MCF 10A (cell line): Measurements from ENCODE around the gene PLXNB2. TPM values are rescaled to one million over a fixed set of nuclear protein-coding genes. Genes with fewer than 3 reads are reported as not detected.
"Not testable (repeated sequence)": the region's sequence is repeated elsewhere in the genome, so short reads cannot be mapped to it uniquely, and the experiment has no call there.

Experiments used
- BruUV-seq: library from RNA; stranded (reverse); fragments of 400-500 nt; replicated peaks from 2 replicates; lab custom pipeline; 2021; lab: Mats Ljungman, UMichigan
- CTCF ChIA-PET: fragments of 300-600 bp; sonication (Branson Sonifier 250); formaldehyde crosslinking; extraction: SDS; loops from one replicate; lab custom pipeline; 2021; ENCODE audit warnings: antibody characterized with exemption, inconsistent platforms; lab: Yijun Ruan, JAX
- POLR2A ChIA-PET: fragments of 300-600, 350-650 bp; sonication (Branson Sonifier 250); formaldehyde crosslinking; extraction: SDS; loops from one replicate; lab custom pipeline; 2020; ENCODE audit warnings: antibody characterized with exemption, inconsistent platforms; lab: Yijun Ruan, JAX
- DNase-seq: peaks from one replicate; pipeline ENCODE4 v3.0.0-alpha.2; 2018; ENCODE audit not compliant: unreplicated experiment
- H3K27ac Mint-ChIP-seq: one replicate; pipeline ENCODE4 v1.8.0; 2022; ENCODE audit warnings: mild to moderate bottlenecking, low read depth, mixed read lengths; ENCODE audit not compliant: unreplicated experiment
- H3K27me3 Mint-ChIP-seq: one replicate; pipeline ENCODE4 v1.8.0; 2022; ENCODE audit warnings: mixed read lengths; ENCODE audit not compliant: insufficient read depth, unreplicated experiment
- H3K36me3 Mint-ChIP-seq: one replicate; pipeline ENCODE4 v1.8.0; 2022; ENCODE audit warnings: mild to moderate bottlenecking, moderate library complexity, mixed read lengths; ENCODE audit not compliant: insufficient read depth, unreplicated experiment
- H3K4me1 Mint-ChIP-seq: one replicate; pipeline ENCODE4 v1.8.0; 2022; ENCODE audit warnings: mixed read lengths; ENCODE audit not compliant: insufficient read depth, unreplicated experiment
- H3K4me3 Mint-ChIP-seq: one replicate; pipeline ENCODE4 v1.8.0; 2022; ENCODE audit warnings: mild to moderate bottlenecking, moderate library complexity, mixed read lengths; ENCODE audit not compliant: unreplicated experiment
- H3K9me3 Mint-ChIP-seq: one replicate; pipeline ENCODE4 v1.8.0; 2022; ENCODE audit warnings: mixed read lengths; ENCODE audit not compliant: unreplicated experiment
- intact Hi-C: fragments of 100-400 bp; cut with micrococcal nuclease; formaldehyde crosslinking; loops from 2 replicates; pipeline ENCODE4 v1.14.1; 2022
- total RNA-seq: library from RNA; stranded (reverse); gene quantifications from 2 replicates; pipeline ENCODE4 v1.2.3, GENCODE V29; 2022
- TF ChIP-seq, protein P1 (sequence below): fragments of 200-600 bp; IDR thresholded peaks from one replicate; pipeline ENCODE4 v1.8.0; 2022; ENCODE audit warnings: antibody characterized with exemption, mild to moderate bottlenecking; ENCODE audit not compliant: unreplicated experiment

The PLXNB2 gene
- total RNA-seq, 1 experiment from 2014 or later: 199 TPM

DNA sequence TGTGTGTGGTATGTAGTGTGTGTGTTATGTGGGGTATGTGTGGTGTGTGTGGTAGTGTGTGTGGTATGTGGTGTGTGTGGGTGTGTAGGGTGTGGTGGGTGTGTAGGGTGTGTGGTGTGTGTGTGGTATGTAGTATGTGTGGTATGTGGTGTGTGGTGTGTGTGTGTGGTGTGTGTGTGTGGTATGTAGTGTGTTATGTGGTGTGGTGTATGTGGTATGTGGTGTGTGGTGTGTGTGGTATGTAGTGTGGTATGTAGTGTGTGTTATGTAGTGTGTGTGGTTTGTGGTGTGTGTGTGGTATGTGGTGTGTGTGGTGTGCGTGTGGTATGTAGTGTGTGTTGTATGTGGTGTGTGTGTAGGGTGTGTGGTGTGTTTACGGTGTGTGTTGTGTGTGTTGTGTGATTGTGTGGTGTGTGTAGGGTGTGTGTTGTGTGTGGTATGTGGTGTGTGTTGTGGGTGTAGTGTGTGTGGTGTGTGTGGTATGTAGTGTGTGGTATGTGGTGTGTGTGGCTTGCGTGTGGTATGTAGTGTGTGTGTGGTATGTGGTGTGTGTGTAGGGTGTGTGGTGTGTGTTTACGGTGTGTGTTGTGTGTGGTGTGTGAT, 31.5 kb upstream of the PLXNB2 start:
- ChIA-PET CTCF (no interaction called here), POLR2A (no interaction called here)
- intact Hi-C loops: no loop called here
- H3K9me3 Mint-ChIP-seq: no peaks in the 10 kb centered on the region
- no peak for DNase-seq
- H3K4me1 Mint-ChIP-seq: no peaks in the 10 kb centered on the region
- H3K36me3 Mint-ChIP-seq: no peaks in the 10 kb centered on the region
- TF ChIP-seq, protein P1, sequence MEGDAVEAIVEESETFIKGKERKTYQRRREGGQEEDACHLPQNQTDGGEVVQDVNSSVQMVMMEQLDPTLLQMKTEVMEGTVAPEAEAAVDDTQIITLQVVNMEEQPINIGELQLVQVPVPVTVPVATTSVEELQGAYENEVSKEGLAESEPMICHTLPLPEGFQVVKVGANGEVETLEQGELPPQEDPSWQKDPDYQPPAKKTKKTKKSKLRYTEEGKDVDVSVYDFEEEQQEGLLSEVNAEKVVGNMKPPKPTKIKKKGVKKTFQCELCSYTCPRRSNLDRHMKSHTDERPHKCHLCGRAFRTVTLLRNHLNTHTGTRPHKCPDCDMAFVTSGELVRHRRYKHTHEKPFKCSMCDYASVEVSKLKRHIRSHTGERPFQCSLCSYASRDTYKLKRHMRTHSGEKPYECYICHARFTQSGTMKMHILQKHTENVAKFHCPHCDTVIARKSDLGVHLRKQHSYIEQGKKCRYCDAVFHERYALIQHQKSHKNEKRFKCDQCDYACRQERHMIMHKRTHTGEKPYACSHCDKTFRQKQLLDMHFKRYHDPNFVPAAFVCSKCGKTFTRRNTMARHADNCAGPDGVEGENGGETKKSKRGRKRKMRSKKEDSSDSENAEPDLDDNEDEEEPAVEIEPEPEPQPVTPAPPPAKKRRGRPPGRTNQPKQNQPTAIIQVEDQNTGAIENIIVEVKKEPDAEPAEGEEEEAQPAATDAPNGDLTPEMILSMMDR: no peak
- BruUV-seq: no TSS peak
- no peak overlapping the region for H3K27ac Mint-ChIP-seq
- H3K27me3 Mint-ChIP-seq: no peaks in the 10 kb centered on the region
- no peak overlapping the region for H3K4me3 Mint-ChIP-seq

DNA sequence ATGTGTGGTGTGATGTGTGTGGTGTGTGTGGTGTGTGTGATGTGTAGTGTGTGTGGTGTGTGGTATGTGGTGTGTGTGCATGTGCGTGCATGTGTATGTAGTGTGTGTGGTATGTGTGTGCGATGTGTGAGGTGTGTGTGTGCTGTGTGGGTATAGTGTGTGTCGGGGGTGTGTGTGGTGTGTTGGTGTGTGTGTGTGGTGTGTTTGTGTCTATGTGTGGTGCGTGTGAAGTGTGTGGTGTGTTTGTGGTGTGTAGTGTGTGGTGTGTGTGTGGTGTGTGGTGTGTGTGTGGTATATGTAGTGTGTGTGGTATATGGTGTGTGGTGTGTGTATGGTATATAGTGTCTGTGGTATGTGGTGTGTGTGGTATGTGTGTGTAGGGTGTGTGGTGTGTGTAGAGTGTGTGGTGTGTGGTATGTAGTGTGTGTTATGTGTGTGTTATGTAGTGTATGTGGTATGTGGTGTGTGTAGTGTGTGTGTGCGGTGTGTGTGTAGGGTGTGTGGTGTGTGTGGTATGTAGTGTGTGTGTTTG, 30.7 kb upstream of the PLXNB2 start:
- no peaks in the 10 kb centered on the region for H3K4me1 Mint-ChIP-seq
- intact Hi-C loops: no loop called here
- no peaks in the 10 kb centered on the region for H3K36me3 Mint-ChIP-seq
- DNase-seq: no peak
- no TSS peak for BruUV-seq
- ChIA-PET POLR2A (no interaction called here), CTCF (no interaction called here)
- TF ChIP-seq, protein P1: no peak
- H3K27me3 Mint-ChIP-seq: no peaks in the 10 kb centered on the region
- H3K9me3 Mint-ChIP-seq: no peaks in the 10 kb centered on the region
- H3K27ac Mint-ChIP-seq: no peak overlapping the region
- H3K4me3 Mint-ChIP-seq: no peak overlapping the region

DNA sequence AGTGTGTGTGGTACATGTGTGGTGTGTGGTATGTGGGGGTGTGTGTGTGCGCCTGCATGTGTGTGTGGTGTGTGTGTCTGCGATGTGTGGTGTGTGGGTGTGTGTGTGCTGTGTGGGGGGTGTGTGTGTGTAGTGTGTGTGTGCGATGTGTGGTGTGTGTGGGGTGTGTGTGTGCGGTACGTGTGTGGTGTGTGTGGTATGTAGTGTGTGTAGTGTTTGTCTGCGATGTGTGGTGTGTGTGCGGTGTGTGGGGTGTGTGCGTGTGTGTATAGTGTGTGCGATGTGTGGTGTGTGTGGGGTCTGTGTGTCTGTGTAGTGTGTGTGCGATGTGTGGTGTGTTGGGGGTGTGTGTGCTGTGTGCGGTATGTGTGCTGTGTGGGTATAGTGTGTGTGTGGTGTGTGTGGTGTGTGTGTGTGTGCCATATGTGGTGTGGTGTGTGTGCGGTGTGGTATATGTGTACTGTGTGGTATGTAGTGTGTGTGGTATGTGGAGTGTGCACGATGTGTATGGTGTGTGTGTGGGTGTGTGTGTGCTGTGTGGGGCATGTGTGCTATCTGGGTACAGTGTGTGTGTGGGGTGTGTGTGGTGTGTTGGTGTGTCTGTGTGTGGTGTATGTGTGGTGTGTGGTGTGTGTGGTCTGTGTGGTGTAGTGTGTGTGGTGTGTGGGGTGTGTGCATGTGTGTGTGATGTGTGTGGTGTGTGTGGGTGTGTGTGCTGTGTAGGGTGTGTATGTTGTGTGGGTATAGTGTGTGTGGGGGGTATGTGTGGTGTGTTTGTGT, 30.0 kb upstream of the PLXNB2 start:
- CTCF ChIA-PET: no interaction called here
- no peak overlapping the region for H3K4me3 Mint-ChIP-seq
- POLR2A ChIA-PET: no interaction called here
- BruUV-seq: no TSS peak
- no peaks in the 10 kb centered on the region for H3K27me3 Mint-ChIP-seq
- no peak for DNase-seq
- no peaks in the 10 kb centered on the region for H3K36me3 Mint-ChIP-seq
- intact Hi-C loops: no loop called here
- no peak overlapping the region for H3K27ac Mint-ChIP-seq
- H3K9me3 Mint-ChIP-seq: no peaks in the 10 kb centered on the region
- H3K4me1 Mint-ChIP-seq: no peaks in the 10 kb centered on the region
- TF ChIP-seq, protein P1: no peak

DNA sequence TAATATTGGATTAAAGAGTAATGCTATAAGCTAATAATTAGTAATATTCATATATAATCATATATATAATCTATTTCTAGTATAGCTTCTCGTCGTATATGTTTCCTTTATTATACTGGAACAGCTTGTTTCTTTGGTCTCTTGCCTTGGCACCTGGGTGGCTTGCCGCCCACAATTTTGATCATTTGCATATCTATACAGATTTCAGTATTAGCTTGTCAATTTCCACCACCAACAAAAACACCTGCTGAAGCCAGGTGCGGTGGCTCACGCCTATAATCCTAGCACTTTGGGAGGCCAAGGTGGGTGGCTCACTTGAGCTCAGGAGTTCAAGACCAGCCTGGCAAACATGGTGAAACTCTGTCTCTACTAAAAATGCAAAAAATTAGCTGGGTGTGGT, 27.0 kb upstream of the PLXNB2 start:
- CTCF ChIA-PET: interaction anchor here (1.4 to 3.5 kb wide), 4 partner anchors 7 to 82 kb away, joined by 3 to 13 read pairs (median 8); no protein-coding TSS in a partner anchor

More for the DNA sequence above, 27.0 kb upstream of the PLXNB2 start:
- H3K36me3 Mint-ChIP-seq, H3K27ac Mint-ChIP-seq, H3K9me3 Mint-ChIP-seq, DNase-seq, BruUV-seq, H3K27me3 Mint-ChIP-seq, H3K4me3 Mint-ChIP-seq, intact Hi-C loops, H3K4me1 Mint-ChIP-seq, POLR2A ChIA-PET: not testable (repeated sequence)
